SK-MEL-5 (cell line): ENCODE data around the gene SERINC1. TPM values are rescaled to one million over a fixed set of nuclear protein-coding genes. Genes with fewer than 3 reads are reported as not detected.

Source experiments
- DNase-seq: peaks from one replicate; pipeline ENCODE4 v3.0.0-alpha.2; 2016; ENCODE audit warnings: low read depth, low spot score
- in situ Hi-C: cut with HindIII; loops from 2 replicates; pipeline ENCODE4 v1.10.0; 2016; ENCODE audit warnings: low sequenced_read_pairs, high pct_unique_total_duplicates, low pct_unique_long_range_greater_than_20kb
- total RNA-seq: library from RNA; depleted of rRNA; stranded (reverse); fragments of >200 nt; shearing (Covaris generic); gene quantifications from 2 replicates; pipeline ENCODE4 v1.2.3, GENCODE V29; 2014

The SERINC1 gene
- total RNA-seq, 1 experiment from 2014 or later: 140 TPM

DNA sequence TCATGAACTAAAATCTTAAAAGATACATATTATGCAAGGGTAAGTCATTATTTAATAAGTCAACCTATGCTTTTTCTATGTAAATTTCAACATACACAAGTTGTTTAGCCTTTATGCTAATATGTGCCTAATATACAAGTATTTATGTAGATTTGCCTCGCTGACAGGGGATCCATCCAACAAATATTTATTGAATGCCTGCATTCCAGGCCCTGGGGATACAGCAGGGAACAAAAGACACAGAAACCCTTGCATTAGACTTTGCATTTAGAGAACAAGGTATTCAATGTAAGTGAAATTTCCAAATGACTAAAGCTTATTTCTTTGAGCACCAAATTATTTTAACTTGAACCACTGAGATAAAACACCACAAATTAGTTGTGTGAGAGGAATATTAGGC, 19.1 kb downstream of the SERINC1 start:
- in situ Hi-C loops: no loop called here

GRCh38 chr6:122449069-122449468, 22.5 kb downstream of the SERINC1 start:
- in situ Hi-C loops: no loop called here
- DNase-seq: no peak

More for the DNA sequence above, 19.1 kb downstream of the SERINC1 start:
- DNase-seq: no peak

- in situ Hi-C loops: no loop called here
These were observed 26.3 kb downstream of the SERINC1 start for GRCh38 chr6:122445274-122445673.

DNA sequence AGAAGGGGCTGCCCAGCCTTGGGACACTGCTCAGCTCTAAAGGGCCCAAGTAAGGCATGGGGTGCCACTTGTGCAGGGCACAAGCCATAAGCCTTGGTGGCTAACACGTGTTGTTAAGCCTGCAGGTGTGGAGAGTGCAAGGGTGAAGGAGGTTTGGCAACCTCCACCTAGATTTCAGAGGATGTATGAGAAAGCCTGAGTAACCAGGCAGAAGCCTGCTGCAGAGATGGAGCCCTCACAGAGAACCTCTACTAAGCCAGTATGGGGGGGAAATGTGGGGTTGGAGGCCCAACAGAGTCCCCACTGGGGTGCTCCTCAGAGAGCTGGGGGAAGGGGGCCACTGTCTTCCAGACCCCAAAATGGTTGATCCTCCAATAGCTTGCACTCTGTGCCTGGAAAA, 32.6 kb downstream of the SERINC1 start:
- in situ Hi-C loops: no loop called here
- no peak for DNase-seq

More at GRCh38 chr6:122445274-122445673, 26.3 kb downstream of the SERINC1 start:
- DNase-seq: no peak

DNA sequence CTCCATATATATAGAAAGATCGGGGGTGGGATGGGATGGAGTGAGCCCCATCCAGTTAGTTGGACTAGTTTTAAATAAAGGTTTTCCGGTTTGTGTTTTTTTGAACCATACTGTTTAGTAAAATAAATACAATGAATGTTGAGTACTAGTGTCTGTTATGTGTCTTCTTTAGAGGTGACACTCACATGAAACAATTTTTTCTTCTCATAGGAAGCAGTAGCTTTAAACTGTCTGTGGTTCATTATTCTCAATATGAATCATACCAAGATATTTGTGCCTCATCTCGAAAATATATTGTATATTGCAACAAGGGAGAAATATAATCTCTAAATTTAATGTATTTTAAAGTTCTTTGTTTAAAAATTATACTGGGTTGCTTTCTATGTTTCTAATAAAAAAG, 38.8 kb downstream of the SERINC1 start:
- no peak for DNase-seq
- in situ Hi-C loops: no loop called here

- DNase-seq: no peak
- in situ Hi-C loops: no loop called here
These were observed 39.8 kb downstream of the SERINC1 start for GRCh38 chr6:122431780-122432179.

- DNase-seq: no peak
- in situ Hi-C loops: no loop called here
These were observed 42.3 kb downstream of the SERINC1 start for GRCh38 chr6:122429323-122429722.

- no peak for DNase-seq
- in situ Hi-C loops: no loop called here
These were observed 42.8 kb downstream of the SERINC1 start for GRCh38 chr6:122428781-122429180.

GRCh38 chr6:122426597-122426996, 45.0 kb downstream of the SERINC1 start:
- DNase-seq: no peak
- in situ Hi-C loops: no loop called here

GRCh38 chr6:122423734-122424133, 47.9 kb downstream of the SERINC1 start:
- in situ Hi-C loops: no loop called here
- no peak for DNase-seq

GRCh38 chr6:122422614-122423267, 48.9 kb downstream of the SERINC1 start:
- DNase-seq: no peak
- in situ Hi-C loops: no loop called here

DNA sequence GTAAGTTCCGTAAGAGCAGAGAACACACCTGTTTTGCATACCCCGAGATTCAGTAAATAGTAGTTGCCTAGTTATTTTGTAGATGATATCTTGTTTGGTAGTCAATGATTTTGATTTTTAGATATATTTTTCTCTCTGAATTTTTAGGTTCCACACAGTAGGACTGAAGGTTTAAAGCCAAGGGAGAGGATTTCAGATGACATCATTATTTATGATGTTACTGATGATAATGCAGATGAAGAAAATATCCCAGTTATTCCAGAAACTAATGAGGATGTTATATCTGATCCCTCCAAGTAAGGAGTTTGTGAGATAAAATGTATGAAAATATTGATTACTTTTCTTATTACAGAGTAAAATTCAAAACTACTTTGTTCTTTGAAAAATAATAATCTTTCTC, 49.6 kb downstream of the SERINC1 start:
- DNase-seq: no peak
- in situ Hi-C loops: no loop called here

- in situ Hi-C loops: no loop called here
These were observed 54.8 kb downstream of the SERINC1 start for GRCh38 chr6:122416825-122417224.

DNA sequence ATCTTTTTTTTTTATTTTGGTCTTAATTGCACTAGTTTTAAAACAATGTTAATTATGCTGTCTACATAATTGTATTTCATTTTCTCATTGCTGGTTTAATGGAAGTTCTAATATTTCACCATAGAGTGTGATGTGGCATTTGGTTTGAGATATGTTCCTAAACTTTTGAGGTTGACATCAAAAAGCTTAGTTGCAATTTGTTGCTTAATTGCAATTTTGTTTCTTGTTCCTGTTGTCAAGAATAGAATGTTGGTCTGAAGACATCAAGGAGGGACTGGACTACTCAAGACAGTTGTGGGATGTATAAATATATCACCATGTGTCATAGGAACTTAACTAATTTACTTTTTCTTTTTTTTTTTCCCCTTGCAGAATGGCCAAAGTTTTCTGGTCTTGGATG, 59.6 kb downstream of the SERINC1 start:
- DNase-seq: no peak
- in situ Hi-C loops: no loop called here

More at GRCh38 chr6:122416825-122417224, 54.8 kb downstream of the SERINC1 start:
- no peak for DNase-seq

DNA sequence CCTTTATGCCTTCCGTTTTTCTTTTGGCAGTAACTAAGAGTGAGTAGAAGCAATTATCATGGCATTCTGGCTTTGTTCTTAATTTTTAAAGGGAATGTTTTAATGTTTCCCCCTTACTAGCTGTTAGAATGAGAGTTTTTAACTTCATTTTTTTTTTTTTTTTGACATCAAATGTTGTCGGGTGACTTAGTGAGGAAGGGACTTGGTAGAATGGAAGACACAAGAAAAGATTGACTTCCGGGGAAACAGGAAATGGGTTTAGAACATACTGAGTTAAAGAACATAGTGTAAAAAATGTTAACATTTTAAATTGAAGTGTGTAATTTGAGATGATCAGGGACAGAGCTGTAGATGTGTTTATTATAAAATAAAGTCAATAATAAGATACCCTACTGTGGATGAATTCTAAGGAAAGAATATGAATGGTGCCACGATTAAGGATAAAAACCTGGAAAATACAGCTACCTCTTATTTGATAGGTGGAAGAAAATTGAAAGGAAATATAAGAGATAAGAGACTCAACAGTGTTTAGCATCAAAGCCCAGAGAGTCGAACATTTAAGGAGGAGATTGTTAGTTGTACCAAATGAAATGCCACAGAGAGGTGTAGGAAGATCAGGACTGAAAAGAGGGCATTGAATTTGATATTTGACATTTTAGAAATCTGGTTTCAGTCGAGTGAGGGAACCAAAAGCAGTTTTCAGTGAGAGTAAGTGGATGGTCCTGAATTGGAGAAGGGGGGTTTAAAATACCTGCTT, 62.7 kb downstream of the SERINC1 start:
- in situ Hi-C loops: no loop called here
- DNase-seq: no peak

GRCh38 chr6:122408240-122408639, 63.4 kb downstream of the SERINC1 start:
- in situ Hi-C loops: no loop called here
- DNase-seq: no peak

- in situ Hi-C loops: no loop called here
- DNase-seq: no peak
These were observed 63.9 kb downstream of the SERINC1 start for GRCh38 chr6:122407712-122408111.

- DNase-seq: no peak
- in situ Hi-C loops: no loop called here
These were observed 65.4 kb downstream of the SERINC1 start for GRCh38 chr6:122406187-122406586.

- peak; percentile 26 for DNase-seq
- in situ Hi-C loops: no loop called here
These were observed 66.2 kb downstream of the SERINC1 start for GRCh38 chr6:122405417-122405816.
